ENCODE results near the gene DMD.

DMD gene

DNA sequence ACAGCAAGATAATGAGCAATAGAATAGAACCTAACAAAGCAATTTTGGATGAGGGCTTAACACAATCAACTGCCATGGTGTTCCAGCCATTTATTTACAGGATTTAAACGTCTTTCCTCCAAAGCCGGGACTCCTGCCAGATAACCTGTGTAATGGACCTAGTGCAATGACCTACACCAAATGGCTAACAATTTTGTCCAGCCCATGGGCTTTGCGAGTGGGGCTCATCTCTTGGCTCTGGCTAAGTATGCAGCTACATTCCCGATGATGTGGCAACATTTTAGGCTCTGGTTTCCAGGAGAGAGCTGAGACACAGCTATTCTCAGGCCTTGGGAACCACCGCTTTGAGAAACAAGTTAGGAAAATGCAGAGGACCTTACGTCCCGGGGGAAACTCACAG lies 1317.2 kb downstream of the DMD start:
- no peak for DNase-seq (ENCODE audit: low read depth in 3 of 3, low spot score in 1 of 3)

DNA sequence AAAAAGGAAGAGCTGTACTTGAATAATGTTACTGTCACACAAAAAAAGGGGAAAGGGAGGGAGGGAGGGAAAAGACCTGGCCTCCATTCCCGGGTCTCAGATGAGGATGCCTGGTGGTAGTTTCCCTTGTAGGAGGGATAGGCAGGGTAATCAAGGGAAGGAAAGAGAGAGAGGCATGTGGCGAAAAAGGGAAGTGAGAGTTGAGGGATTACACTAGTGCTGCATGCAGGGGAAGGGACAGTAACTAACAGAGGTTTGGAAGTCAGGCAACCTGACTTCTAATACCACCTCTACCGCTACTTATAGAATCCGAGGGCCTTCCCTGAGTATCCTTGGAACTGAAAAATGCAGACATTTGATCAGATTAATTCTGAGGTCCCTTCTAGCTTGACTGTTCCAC lies 1317.8 kb downstream of the DMD start:
- no peak for DNase-seq (ENCODE audit: low read depth in 3 of 3, low spot score in 1 of 3)

DNA sequence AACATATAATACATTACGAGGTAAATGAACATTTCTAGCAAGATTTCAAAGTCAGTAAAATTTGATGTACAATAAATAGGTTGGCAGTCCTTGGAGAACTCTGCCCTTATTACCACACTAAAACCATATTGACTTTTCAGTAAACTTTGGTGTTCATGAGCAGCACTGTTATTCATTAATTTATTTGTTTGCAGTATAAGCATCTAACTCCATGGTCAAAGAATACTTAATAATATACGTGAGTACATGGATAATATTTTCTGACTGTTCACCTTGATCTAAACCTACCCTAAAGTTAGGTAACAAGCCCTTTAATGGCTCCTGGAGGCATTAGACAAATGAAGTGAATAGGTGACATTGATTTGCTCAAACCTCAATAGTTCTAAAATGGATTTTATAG lies 1322.3 kb downstream of the DMD start:
- no peak for DNase-seq (ENCODE audit: low read depth in 3 of 3, low spot score in 1 of 3)

DNA sequence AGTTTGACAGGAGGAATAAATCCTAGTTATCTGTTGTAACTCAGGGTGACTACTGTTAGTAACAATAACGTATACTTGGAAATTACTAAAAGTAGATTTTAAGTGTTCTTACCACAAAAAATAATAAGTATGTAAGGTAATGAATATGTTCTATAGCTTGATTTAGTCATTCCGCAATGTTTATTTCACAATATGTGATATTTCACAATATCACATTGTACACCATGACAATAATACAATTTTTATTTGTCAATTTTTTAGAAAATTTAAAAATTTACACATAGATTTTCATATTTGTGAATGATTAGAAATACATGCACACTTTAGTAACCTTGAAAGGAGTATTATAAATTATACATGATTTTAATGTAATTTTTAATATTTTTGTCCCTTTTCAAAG lies 1326.8 kb downstream of the DMD start:
- DNase-seq (ENCODE audit: low read depth in 3 of 3, low spot score in 1 of 3): no peak

DNA sequence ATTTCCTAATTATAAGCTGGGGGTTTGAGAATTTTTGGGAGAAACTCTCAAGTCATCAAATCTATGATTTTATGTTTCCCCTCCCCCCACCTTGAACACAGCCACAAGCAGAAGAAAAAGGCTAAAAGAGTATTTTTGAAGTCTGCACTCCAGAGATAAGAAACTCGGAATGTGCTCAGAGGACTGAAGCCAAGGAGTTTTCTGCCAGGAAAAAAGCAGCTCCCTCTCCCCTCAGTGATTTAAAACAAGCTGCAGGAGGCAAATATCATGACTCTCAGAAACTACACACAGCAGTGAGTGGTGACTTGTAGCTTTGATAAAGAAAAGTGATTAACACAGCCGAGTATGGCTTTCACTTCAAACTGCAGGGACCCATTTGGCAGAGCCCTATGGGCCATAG lies 1339.3 kb downstream of the DMD start:
- DNase-seq (ENCODE audit: low read depth in 3 of 3, low spot score in 1 of 3): no peak

DNA sequence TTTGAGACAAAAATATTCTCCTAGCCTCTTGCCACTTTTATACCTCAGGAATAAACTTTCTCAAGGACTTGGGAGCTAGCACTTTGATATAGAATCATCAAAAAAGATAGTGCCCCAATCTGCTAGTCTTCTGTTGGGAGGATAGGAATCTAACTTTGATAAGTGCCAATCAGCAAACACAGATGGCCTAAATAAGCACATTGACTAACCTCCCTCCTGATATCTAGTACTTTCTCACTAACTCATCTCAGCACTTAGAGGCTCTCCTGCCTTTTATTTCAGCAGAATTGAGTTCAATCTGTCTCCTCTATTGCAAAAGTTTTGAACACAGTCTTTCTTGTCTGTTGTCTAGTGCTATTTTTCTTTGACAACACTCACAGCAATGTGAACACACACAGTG lies 1341.1 kb downstream of the DMD start:
- no peak for DNase-seq (ENCODE audit: low read depth in 3 of 3, low spot score in 1 of 3)

DNA sequence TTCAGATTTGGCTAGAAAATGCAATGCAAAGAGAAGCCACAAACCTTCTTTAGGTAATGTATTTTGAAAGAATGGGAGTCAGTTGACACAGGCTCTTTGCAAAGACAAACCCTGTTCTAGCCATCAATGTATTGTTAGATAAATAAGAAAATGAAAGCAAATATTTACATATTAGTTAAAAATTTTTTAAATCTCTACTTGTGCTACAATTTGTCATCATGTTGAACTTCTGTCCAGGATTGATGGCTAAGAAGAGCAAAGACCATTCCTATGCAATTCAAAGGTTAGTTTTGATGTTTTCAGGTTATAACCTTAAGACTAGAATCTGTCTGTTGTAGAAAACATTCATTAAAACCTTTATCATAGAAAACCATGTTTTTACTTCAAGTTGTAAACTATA lies 1350.7 kb downstream of the DMD start:
- no peak for DNase-seq (ENCODE audit: low read depth in 3 of 3, low spot score in 1 of 3)

DNA sequence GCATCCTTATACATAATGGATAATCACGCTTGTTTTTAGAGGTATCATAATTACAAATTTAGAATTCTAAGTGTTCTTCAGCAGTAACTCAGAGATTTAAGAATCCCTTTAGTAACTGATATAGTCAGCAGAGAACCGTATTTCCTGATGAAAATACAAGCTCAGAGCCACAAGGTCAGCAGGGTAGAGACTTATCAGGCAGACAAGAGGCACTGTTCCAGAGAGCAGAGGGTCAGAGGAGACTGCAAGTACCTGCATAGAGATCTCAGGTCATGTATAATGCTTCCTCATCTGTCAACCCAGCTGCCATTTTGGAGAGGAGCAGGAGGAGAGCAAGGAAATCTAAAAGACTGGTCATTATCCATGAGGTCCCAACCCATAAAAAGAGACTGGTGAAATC lies 1352.4 kb downstream of the DMD start:
- DNase-seq (ENCODE audit: low read depth in 3 of 3, low spot score in 1 of 3): no peak

DNA sequence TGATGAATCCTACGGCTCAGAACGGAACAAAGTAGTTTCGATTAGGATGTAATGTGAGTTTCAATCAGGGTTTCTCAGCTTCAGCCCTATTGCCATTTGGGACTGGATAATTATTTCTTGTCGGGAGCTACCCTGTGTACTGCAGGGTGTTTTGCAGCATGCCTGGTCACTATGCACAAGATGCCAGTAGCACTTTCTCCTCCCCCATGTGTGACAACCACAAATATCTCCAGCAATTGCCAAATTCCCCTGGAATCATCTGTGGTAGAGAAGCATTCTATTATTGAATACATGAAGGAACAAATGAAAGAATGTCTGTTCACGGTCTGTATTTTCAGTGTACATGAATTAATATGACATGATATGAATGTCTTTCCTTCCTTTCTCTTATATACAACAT lies 1356.6 kb downstream of the DMD start:
- no peak for DNase-seq (ENCODE audit: low read depth in 3 of 3, low spot score in 1 of 3)

DNA sequence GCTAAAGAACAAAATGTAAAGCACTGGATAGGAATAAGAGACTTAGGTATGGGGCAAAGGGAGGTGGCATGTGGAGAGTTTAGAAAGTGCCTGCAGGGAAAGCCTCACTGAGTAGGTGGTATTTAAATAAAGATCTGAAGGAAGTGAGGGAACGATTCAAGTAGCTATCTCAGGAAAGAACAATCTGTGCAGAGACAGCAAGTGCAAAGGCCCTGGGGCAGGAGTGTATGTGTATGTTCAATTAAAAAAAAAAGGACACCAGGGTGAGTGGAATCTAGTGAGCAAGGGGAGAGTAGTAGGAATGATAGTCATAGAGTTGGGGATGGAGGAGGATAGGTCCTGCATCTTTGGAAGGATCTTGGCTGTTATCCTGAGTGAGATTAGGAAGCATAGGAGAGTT lies 1359.6 kb downstream of the DMD start:
- DNase-seq (ENCODE audit: low read depth in 3 of 3, low spot score in 1 of 3): no peak

DNA sequence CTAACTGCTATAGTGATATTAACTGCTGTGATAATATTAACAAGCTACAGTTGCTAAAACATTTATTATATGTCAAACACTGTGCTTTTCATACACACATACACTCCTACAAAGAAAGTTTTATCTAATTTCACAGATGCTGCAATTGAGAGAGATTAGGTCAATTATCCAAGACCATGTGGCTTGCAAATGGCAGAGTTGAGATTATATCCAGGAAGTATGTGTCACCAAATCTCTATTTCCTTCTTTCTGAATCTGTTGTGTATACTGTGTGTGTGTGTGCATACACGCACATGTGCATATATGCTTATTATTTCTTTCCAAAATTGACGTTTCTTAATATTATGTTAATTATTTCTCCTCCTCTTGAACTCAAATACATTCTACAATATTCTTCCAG lies 1363.6 kb downstream of the DMD start:
- no peak for DNase-seq (ENCODE audit: low read depth in 3 of 3, low spot score in 1 of 3)

DNA sequence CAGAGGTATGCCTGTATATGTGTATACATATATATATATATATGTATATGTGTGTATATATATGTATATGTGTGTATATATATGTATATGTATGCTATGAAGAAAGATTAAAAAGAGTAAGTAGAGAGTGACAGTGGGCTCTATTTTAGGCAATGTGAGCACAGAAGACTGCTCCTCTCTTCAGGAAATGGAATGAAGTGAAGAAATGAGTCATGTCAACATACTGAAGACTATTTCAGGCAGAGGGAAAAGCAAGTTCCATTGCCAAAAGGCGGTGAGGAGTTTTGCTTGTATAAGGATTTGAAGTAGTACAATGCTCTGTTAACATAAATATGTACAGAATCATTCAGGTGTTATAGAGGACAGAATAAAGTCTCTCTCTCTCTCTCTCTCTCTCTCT lies 1366.3 kb downstream of the DMD start:
- no peak for DNase-seq (ENCODE audit: low read depth in 3 of 3, low spot score in 1 of 3)

DNA sequence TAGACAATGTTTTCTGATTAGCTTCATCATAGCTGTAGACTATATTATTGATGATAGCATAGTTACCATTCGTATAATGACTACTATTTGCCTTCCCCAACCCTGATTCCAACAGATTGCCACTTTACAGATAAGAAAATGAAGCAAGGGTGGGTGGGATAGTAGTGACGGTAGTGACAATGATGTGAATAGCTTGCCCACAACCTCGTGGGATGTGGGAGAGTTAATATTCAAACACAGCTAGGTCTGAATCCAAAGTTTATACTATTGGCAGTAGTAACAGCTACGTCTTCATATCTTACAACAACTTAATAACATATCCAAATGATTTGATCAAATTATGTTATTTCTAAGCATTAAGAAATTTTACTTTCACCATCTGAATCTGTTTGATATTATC lies 1372.7 kb downstream of the DMD start:
- no peak for DNase-seq (ENCODE audit: low read depth in 3 of 3, low spot score in 1 of 3)

DNA sequence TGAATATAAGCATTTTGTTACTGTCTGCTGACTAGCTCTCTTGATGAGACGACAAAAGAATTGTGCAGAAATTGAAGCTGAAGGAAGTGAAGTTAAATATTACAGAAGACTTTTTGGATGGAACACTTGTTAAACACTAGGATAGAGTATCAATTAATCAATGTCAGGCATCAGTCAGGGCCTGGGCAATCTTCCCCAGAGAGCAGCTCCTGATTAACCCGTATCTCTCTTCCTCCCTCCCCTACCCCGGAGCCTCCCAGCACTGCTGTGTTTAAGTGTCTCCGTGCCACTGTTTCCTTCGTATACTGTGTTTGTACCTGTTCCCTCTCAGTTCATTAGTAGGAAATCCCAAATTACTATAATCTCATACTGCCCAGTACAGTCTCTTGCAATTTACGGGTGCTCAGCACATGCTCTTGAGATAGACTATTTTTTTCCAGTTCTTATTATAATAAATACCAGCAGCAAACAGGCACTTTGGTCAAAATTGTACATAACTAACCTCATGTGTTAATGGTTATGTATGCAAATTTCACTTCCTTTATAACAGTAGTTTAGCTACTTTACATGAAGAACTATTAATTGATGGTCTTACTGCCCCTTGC lies 1373.8 kb downstream of the DMD start:
- no peak for DNase-seq (ENCODE audit: low read depth in 3 of 3, low spot score in 1 of 3)

DNA sequence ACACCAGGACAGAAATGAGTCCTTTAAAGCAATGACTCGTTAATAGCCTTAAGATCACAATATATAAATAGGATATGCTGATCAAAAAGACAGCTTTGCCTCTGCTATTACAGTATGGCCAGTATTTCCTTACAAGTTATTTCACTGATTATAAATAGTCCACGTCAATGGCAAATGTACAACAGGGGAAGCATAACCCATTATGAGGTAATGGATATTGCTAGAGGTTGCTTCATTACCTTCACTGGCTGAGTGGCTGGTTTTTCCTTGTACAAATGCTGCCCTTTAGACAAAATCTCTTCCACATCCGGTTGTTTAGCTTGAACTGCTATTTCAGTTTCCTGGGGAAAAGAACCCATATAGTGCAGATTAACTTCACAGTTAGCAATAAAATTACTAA lies 1374.9 kb downstream of the DMD start:
- DNase-seq (ENCODE audit: low read depth in 3 of 3, low spot score in 1 of 3): no peak

DNA sequence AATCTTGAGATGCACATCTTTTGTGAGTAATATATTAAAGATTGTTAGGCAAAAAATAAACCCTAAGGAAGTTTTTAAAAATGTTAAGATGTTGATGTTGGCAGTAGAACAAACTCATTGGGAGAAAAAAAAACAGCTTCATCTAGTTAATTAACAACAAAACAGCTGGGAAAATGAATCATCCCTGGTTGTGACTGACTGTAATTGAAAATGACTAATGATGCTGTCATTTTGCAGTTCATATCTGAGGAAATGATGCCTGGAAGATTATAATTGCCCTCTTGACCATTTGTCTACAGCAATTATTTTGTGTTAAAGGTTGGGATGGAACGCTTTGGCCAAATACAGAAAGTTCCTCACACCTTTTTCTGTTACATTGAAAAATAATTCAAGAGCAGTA lies 1379.1 kb downstream of the DMD start:
- no peak for DNase-seq (ENCODE audit: low read depth in 3 of 3, low spot score in 1 of 3)

DNA sequence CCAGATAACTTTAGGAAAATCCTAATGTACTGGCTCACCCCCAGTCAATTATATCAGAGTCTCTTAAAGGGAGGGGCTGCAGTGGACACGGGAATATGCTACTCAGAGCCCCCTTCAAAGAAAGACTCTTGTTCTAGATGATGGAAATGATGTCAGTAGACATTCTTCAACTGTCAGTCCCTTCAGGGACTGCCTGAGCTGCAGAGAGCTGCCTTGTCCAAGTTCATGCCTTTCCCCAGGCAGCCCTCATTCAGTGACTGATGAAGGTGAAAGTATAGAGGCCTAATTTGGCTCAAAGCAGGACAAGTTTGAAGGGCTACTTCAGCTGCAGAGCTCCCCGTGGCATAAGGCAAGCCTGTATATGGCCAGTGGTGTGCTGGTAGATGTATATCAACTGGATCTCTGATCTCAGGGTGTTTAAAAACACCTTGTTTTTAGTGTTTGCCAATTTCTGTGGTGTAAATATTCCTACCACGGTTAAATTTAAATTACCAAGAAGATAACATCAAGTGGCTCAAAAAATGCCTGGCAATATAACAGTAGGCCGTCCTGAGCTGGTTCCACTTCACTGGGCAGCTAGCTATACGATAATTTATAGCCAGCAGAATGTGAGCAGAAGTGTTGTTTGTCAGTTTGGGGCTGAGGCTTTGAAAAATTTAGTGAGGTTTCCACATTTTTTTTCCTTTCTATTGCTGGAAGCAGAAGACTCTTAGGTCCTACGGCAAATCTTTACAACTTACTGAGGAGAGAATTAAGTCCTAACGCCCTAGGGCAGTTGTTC lies 1390.7 kb downstream of the DMD start:
- no peak for DNase-seq (ENCODE audit: low read depth in 3 of 3, low spot score in 1 of 3)

DNA sequence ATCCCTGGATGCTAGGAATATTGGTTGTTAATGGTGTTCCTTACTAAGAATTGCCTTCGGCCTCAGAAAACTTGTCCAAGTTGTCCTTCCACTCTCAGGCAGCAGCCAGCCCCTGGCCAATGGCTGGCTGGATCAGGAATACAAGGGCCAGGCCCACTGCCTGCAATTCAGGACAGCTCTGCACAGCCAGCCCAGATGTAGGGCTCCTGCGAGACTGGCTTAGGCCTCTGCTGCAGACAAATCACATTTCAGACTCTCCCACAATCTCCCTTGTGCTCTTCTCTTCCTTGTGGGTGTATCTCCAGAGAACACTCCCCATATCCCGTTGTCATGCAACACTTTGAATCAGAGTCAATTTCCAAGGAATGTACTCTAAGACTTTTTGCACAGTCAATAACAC lies 1391.9 kb downstream of the DMD start:
- DNase-seq (ENCODE audit: low read depth in 3 of 3, low spot score in 1 of 3): no peak

DNA sequence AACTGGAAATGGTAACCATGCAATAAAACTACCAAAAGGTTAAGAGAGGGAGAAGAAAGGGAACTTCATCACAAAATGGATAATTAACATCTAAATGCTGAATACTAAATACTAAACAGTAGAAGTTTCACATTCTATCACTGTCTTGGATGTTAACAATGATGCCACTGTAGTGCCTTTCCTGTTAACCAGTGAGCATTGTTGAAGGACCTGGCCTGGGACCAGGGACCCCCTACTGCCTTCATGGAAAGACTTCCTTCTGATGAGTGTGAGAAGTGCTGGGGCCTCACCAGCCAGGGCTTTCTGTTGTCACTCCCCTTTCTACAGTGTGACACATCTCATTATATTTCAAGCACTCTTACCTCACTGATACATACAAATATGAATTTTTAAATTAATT lies 1400.2 kb downstream of the DMD start:
- no peak for DNase-seq (ENCODE audit: low read depth in 3 of 3, low spot score in 1 of 3)

DNA sequence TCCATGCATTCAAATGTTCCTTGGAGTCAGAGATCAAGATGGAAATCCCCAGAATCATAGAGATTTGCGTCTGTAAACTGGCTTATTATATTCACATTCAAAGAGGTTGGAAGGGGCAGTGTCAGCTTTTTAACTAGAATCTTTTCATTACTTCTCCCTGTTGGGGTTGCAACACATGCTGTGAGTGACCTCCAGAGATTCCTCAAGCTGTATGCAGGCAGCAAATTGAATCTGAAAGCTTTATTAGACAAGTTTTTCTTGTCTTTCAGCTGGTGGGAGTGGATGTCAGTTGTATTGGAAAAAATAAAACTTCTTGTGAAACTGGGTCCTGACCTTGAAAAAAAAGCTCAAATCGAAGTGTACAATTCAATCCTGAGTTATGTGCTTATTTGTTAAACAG lies 1403.0 kb downstream of the DMD start:
- DNase-seq (ENCODE audit: low read depth in 3 of 3, low spot score in 1 of 3): no peak

DNA sequence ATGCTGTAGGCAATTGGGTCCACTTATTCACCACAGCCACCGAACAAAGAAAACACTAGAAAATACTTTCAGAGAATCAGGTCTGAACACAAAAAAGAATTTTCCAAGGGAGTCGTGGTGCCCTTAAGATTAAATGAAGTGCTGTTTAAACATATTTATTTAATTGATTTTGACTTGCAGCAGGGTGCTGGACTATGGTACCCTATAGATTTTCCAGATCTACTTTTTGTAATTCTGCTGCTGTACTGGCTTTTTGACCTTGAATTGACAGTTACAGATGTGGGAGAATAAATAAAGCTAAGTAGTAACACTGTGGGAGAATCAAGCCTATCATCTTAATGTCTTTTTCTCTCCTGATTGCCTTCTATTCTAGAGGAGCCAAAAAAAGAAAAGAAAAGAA lies 1404.2 kb downstream of the DMD start:
- no peak for DNase-seq (ENCODE audit: low read depth in 3 of 3, low spot score in 1 of 3)

DNA sequence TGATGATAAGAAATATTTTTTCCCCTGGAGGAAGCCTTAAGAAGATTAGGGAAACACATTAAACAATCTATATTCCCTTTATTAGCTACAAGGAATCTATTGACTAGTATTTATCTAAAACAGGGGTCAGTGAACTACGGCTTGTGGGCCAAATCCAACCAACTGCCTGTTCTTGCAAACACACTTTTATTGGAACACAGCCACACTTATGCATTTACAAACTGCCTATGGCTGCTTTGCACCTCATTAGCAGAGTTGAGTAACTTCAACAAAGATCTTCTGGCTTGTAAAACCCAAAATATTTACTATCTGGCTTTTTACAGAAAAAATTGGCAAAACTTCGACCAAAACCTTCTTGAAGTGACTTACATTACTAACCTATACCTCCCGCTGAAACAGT lies 1405.6 kb downstream of the DMD start:
- no peak for DNase-seq (ENCODE audit: low read depth in 3 of 3, low spot score in 1 of 3)

DNA sequence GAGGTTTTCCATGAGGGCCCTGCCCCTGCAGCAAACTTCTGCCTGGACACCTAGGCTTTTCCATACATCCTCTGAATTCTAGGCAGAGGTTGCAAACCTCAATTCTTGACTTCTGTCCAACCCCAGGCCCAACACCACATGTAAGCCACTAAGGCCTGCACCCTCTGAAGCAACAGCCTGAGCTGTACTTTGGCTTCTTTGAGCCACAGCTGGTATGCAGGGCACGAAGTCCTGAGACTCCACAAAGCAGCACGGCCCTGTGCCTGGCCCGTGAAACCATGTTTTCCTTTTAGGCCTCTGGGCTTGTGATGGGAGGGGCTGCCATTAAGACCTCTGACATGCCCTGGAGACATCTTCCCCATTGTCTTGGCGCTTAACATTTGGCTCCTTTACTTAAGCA lies 1411.1 kb downstream of the DMD start:
- DNase-seq (ENCODE audit: low read depth in 3 of 3, low spot score in 1 of 3): no peak

All from stimulated activated CD4-positive, alpha-beta T cell treated with anti-CD3 and anti-CD28 coated beads, TNF-alpha, amount 100 ng/mL, for 1 hour (primary cell).